HepG2 (cell line): ENCODE measurements around the gene GALNT12. TPM values are rescaled to one million over a fixed set of nuclear protein-coding genes. Genes with fewer than 3 reads are reported as not detected.

Experiments
- ATAC-seq: fragments of 200-7000 bp; cut with Tn5 transposase; 3 replicates; pipeline ENCODE4 v1.9.1; 2020; ENCODE audit warnings: mild to moderate bottlenecking, moderate library complexity
- BruUV-seq: library from RNA; stranded (reverse); fragments of 400-500 nt; replicated peaks from 2 replicates; lab custom pipeline; 2021; lab: Mats Ljungman, UMichigan
- CTCF ChIA-PET: fragments of 300-600 bp; formaldehyde crosslinking; extraction: SDS; loops from one replicate; lab custom pipeline; 2021; ENCODE audit warnings: low total read pairs, inconsistent platforms, low intra/inter-chr PET ratio; lab: Yijun Ruan, JAX
- POLR2A ChIA-PET: fragments of 350-600 bp; sonication (Branson Sonifier 250); formaldehyde crosslinking; loops from one replicate; lab custom pipeline; 2020; ENCODE audit warnings: antibody characterized with exemption, inconsistent platforms; lab: Yijun Ruan, JAX
- DNase-seq: peaks from one replicate; pipeline ENCODE4 v3.0.0-alpha.2; 2015; ENCODE audit warnings: low spot score
- FAIRE-seq: peaks from 3 replicates; lab custom pipeline; 2011; peaks lifted over from hg19 to GRCh38; lab: Jason Lieb, UNC
- H2AFZ ChIP-seq: one replicate; pipeline ENCODE4 v1.6.1; 2011; ENCODE audit warnings: low read length, inconsistent platforms
- H3K27ac ChIP-seq: fragments of 300-600 bp; 3 replicates; pipeline ENCODE4 v1.8.0; 2011; ENCODE audit warnings: mixed run types, mild to moderate bottlenecking, mixed read lengths, low read length, inconsistent platforms; ENCODE audit not compliant: insufficient read depth; ENCODE audit errors: extremely low read length
- H3K27me3 ChIP-seq, 2 experiments: fragments of 200-600 bp in 1 of 2; 2 replicates in 1 of 2; 3 replicates in 1 of 2; pipeline versions ENCODE4 v1.6.0 to v1.8.0; 2011; ENCODE audit warnings: low read length in 2 of 2, mild to moderate bottlenecking in 2 of 2, moderate library complexity in 2 of 2, inconsistent platforms in 1 of 2; ENCODE audit not compliant: insufficient read depth in 2 of 2, control insufficient read depth in 1 of 2
- H3K36me3 ChIP-seq, 2 experiments: fragments of 200-600 bp in 1 of 2; replicated peaks in 1 of 2; 2 replicates in 1 of 2; 3 replicates in 1 of 2; pipeline versions ENCODE4 v1.5.1 to v1.8.0; 2011; ENCODE audit warnings: low read length in 2 of 2, inconsistent platforms in 1 of 2; ENCODE audit not compliant: insufficient read depth in 2 of 2, control insufficient read depth in 1 of 2
- H3K4me1 ChIP-seq: 2 replicates; pipeline ENCODE4 v1.5.1; 2012; ENCODE audit warnings: low read length, inconsistent platforms; ENCODE audit not compliant: insufficient read depth
- H3K4me2 ChIP-seq: 2 replicates; pipeline ENCODE4 v1.6.0; 2011; ENCODE audit warnings: low read depth, low read length, inconsistent platforms
- H3K4me3 ChIP-seq, 3 experiments: fragments of 200-600 bp in 1 of 3; sonication (generic), shearing (Covaris generic) in 1 of 3; replicated peaks in 1 of 3; 2 replicates each; pipeline ENCODE4 v1.5.1; 2011 to 2016; ENCODE audit warnings: low read length in 3 of 3, inconsistent platforms in 2 of 3, low read depth in 2 of 3, mild to moderate bottlenecking in 2 of 3, control low read depth in 1 of 3, mixed read lengths in 1 of 3; ENCODE audit not compliant: insufficient read depth in 1 of 3
- H3K79me2 ChIP-seq: one replicate; pipeline ENCODE4 v1.6.1; 2011; ENCODE audit warnings: low read length, inconsistent platforms; ENCODE audit not compliant: insufficient read depth
- H3K9ac ChIP-seq: 2 replicates; pipeline ENCODE4 v1.6.0; 2011; ENCODE audit warnings: mild to moderate bottlenecking, low read depth, low read length, inconsistent platforms; ENCODE audit not compliant: insufficient read depth
- H3K9me3 ChIP-seq: 2 replicates; pipeline ENCODE4 v1.5.1; 2012; ENCODE audit warnings: mild to moderate bottlenecking, low read length
- H4K20me1 ChIP-seq: 2 replicates; pipeline ENCODE4 v1.6.0; 2011; ENCODE audit warnings: inconsistent platforms, mild to moderate bottlenecking, low read length, moderate library complexity; ENCODE audit not compliant: insufficient read depth
- CCAR2 ChIP-seq: fragments of 200-400 bp; formaldehyde crosslinking; optimal IDR thresholded peaks from 2 replicates; pipeline ENCODE3; 2018; ENCODE audit warnings: low read depth, mild to moderate bottlenecking, low read length, moderate library complexity
- KLF6 ChIP-seq: IDR thresholded peaks from 2 replicates; pipeline ENCODE4 v1.8.0; 2016; ENCODE audit warnings: missing biosample characterization, missing genetic modification reagents
- MEF2D ChIP-seq: sonication (generic); formaldehyde crosslinking; IDR thresholded peaks from 2 replicates; pipeline ENCODE4 v1.5.1; 2020; ENCODE audit warnings: mild to moderate bottlenecking, missing genetic modification reagents
- PBX2 ChIP-seq: IDR thresholded peaks from 2 replicates; pipeline ENCODE4 v1.6.1; 2016; ENCODE audit warnings: control low read depth
- SMYD3 ChIP-seq: sonication (generic); formaldehyde crosslinking; IDR thresholded peaks from 2 replicates; pipeline ENCODE4 v1.8.1; 2023; ENCODE audit warnings: mild to moderate bottlenecking, missing genetic modification reagents
- TBL1XR1 ChIP-seq: fragments of 150-350 bp; IDR thresholded peaks from 2 replicates; pipeline ENCODE4 v1.6.1; 2014; ENCODE audit warnings: borderline replicate concordance, low read length; ENCODE audit not compliant: partially characterized antibody
- ZNF33B ChIP-seq: sonication (generic); formaldehyde crosslinking; IDR thresholded peaks from 2 replicates; pipeline ENCODE4 v1.5.1; 2020; ENCODE audit warnings: mild to moderate bottlenecking, missing genetic modification reagents
- ZNF362 ChIP-seq: sonication (generic); formaldehyde crosslinking; IDR thresholded peaks from 2 replicates; pipeline ENCODE4 v1.4.0; 2020; ENCODE audit warnings: missing genetic modification reagents, mild to moderate bottlenecking, borderline replicate concordance
- WGBS: methylation state at CpG from one replicate; pipeline ENCODE4 v1.1.6; 2017; ENCODE audit warnings: low lambda C conversion rate; 5-methylcytosine and 5-hydroxymethylcytosine counted together
- in situ Hi-C: cut with HindIII; loops from 2 replicates; pipeline ENCODE4 v1.10.0; 2017; ENCODE audit warnings: low pct_unique_long_range_greater_than_20kb; ENCODE audit not compliant: extremely low pct_ligation_motif_present
- intact Hi-C: fragments of 100-400 bp; cut with micrococcal nuclease; formaldehyde crosslinking; loops from one replicate; pipeline ENCODE4 v1.10.0; 2022; ENCODE audit not compliant: unreplicated experiment
- polyA plus RNA-seq, 8 experiments: library from polyadenylated mRNA; depleted of rRNA in 3 of 8; stranded (reverse) in 7 of 8; unstranded in 1 of 8; fragments of >200 nt; fragmentation: Illumina TruSeq in 4 of 8; extraction: Trizol in 4 of 8; gene quantifications; 2 replicates each; pipeline versions ENCODE4 v1.2.1 to v1.2.3, GENCODE V29; 2011 to 2016; ENCODE audit warnings: low read depth in 4 of 8, missing spikeins in 1 of 8, mixed read lengths in 1 of 8; ENCODE audit not compliant: insufficient read depth in 1 of 8
- total RNA-seq, 5 experiments: library from RNA; depleted of rRNA; stranded (reverse); fragments of >200 nt; fragmentation: Illumina TruSeq; extraction: Trizol; gene quantifications; 2 replicates each; pipeline ENCODE4 v1.2.3, GENCODE V29; 2016; ENCODE audit warnings: low read depth in 1 of 5
- TF ChIP-seq, protein P1 (sequence below): sonication (generic); formaldehyde crosslinking; IDR thresholded peaks from 2 replicates; pipeline ENCODE4 v1.4.0; 2020; ENCODE audit warnings: missing genetic modification reagents, borderline replicate concordance
- TF ChIP-seq, protein P2 (sequence below): sonication (generic); formaldehyde crosslinking; IDR thresholded peaks from 2 replicates; pipeline ENCODE4 v1.4.0; 2020; ENCODE audit warnings: missing genetic modification reagents

GALNT12 gene
- total and polyA plus RNA-seq, 2 of the 13 experiments (the other 11 are each of a cell fraction or from before 2014, with no cell fraction given): 0.07 TPM; not detected in 1

DNA sequence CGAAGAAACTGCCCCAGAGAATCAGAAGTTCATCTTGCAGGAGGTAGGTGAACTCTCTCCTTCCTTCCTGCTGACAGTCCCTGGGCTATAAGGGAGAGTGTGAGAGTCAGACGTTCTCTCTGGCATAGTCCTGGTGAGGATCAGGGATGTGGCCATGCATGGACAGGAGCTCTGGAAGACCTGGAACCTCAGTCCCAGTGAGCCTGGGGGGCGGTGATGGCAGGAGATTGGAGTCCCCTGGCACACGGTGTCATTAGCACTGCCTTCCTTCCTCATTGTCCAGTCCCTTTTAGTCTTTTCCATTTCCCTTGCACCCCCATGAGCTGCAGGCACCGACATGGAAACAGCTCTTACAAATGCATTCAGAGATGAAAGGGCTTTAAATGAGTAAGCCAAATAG is 38.6 kb downstream of the GALNT12 start (continued):
- TF ChIP-seq, protein P1, sequence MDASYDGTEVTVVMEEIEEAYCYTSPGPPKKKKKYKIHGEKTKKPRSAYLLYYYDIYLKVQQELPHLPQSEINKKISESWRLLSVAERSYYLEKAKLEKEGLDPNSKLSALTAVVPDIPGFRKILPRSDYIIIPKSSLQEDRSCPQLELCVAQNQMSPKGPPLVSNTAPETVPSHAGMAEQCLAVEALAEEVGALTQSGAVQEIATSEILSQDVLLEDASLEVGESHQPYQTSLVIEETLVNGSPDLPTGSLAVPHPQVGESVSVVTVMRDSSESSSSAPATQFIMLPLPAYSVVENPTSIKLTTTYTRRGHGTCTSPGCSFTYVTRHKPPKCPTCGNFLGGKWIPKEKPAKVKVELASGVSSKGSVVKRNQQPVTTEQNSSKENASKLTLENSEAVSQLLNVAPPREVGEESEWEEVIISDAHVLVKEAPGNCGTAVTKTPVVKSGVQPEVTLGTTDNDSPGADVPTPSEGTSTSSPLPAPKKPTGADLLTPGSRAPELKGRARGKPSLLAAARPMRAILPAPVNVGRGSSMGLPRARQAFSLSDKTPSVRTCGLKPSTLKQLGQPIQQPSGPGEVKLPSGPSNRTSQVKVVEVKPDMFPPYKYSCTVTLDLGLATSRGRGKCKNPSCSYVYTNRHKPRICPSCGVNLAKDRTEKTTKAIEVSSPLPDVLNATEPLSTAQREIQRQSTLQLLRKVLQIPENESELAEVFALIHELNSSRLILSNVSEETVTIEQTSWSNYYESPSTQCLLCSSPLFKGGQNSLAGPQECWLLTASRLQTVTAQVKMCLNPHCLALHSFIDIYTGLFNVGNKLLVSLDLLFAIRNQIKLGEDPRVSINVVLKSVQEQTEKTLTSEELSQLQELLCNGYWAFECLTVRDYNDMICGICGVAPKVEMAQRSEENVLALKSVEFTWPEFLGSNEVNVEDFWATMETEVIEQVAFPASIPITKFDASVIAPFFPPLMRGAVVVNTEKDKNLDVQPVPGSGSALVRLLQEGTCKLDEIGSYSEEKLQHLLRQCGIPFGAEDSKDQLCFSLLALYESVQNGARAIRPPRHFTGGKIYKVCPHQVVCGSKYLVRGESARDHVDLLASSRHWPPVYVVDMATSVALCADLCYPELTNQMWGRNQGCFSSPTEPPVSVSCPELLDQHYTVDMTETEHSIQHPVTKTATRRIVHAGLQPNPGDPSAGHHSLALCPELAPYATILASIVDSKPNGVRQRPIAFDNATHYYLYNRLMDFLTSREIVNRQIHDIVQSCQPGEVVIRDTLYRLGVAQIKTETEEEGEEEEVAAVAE (CRISPR knock-in tag): no peak

DNA sequence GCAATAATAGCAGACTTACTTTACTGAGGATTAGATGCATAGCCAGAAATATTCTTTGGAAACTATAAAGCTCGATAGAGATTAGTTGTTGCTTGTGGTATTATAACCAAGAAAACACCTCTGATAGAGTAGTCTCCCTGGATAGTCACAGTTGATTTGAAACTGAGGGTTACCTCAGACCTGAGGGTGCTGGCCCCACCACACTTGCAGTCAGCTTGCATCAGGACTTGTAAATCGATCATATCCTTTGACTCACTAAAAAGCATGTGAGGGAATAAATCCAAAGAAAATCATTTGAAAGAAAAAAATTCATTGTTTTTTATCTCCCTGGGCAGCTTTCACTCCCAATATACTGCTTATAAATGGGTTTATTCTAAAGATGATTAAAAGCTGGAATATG is 39.4 kb downstream of the GALNT12 start:
- H3K4me3 ChIP-seq: no peak overlapping the region
- no peak overlapping the region for H2AFZ ChIP-seq
- DNase-seq (no peak), FAIRE-seq (no peak), ATAC-seq (no peak)
- WGBS: 0% methylated on average over 2 of the region's 2 CpGs
- H3K4me1 ChIP-seq: peaks cover 11% of the 10 kb centered on the region
- no peaks in the 10 kb centered on the region for H3K36me3 ChIP-seq
- no peak overlapping the region for H3K4me2 ChIP-seq
- intact Hi-C loops (no loop called here), in situ Hi-C loops (loop anchor here (5.0 kb wide), 2 partner anchors 150 to 285 kb away; no protein-coding TSS in a partner anchor)
- H3K9me3 ChIP-seq: no peaks in the 10 kb centered on the region
- H3K27me3 ChIP-seq: peaks cover 0 to 1% of the 10 kb centered on the region in 2 experiments; a peak in 2 of 5 replicates
- H3K79me2 ChIP-seq: no peaks in the 10 kb centered on the region
- H3K27ac ChIP-seq: no peak overlapping the region
- H4K20me1 ChIP-seq: no peaks in the 10 kb centered on the region
- CTCF ChIA-PET: no interaction called here
- POLR2A ChIA-PET: no interaction called here
- no peak overlapping the region for H3K9ac ChIP-seq
- no TSS peak for BruUV-seq
- TF ChIP-seq ZNF362 (no peak), SMYD3 (CRISPR knock-in tag) (no peak), CCAR2 (no peak), TBL1XR1 (no peak), PBX2 (CRISPR knock-in tag) (no peak), MEF2D (CRISPR knock-in tag) (no peak), ZNF33B (no peak), KLF6 (no peak)
- TF ChIP-seq, protein P2, sequence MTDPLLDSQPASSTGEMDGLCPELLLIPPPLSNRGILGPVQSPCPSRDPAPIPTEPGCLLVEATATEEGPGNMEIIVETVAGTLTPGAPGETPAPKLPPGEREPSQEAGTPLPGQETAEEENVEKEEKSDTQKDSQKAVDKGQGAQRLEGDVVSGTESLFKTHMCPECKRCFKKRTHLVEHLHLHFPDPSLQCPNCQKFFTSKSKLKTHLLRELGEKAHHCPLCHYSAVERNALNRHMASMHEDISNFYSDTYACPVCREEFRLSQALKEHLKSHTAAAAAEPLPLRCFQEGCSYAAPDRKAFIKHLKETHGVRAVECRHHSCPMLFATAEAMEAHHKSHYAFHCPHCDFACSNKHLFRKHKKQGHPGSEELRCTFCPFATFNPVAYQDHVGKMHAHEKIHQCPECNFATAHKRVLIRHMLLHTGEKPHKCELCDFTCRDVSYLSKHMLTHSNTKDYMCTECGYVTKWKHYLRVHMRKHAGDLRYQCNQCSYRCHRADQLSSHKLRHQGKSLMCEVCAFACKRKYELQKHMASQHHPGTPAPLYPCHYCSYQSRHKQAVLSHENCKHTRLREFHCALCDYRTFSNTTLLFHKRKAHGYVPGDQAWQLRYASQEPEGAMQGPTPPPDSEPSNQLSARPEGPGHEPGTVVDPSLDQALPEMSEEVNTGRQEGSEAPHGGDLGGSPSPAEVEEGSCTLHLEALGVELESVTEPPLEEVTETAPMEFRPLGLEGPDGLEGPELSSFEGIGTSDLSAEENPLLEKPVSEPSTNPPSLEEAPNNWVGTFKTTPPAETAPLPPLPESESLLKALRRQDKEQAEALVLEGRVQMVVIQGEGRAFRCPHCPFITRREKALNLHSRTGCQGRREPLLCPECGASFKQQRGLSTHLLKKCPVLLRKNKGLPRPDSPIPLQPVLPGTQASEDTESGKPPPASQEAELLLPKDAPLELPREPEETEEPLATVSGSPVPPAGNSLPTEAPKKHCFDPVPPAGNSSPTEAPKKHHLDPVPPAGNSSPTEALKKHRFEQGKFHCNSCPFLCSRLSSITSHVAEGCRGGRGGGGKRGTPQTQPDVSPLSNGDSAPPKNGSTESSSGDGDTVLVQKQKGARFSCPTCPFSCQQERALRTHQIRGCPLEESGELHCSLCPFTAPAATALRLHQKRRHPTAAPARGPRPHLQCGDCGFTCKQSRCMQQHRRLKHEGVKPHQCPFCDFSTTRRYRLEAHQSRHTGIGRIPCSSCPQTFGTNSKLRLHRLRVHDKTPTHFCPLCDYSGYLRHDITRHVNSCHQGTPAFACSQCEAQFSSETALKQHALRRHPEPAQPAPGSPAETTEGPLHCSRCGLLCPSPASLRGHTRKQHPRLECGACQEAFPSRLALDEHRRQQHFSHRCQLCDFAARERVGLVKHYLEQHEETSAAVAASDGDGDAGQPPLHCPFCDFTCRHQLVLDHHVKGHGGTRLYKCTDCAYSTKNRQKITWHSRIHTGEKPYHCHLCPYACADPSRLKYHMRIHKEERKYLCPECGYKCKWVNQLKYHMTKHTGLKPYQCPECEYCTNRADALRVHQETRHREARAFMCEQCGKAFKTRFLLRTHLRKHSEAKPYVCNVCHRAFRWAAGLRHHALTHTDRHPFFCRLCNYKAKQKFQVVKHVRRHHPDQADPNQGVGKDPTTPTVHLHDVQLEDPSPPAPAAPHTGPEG: no peak
